GM23248 (cell line): ENCODE measurements around the gene TLK1. TPM values are rescaled to one million over a fixed set of nuclear protein-coding genes. Genes with fewer than 3 reads are reported as not detected.

Experiments
- DNase-seq: peaks from one replicate; pipeline ENCODE4 v3.0.0-alpha.2; 2015
- H2AFZ ChIP-seq: fragments of 200-600 bp; sonication (generic); 2 replicates; pipeline ENCODE4 v1.6.1; 2016; ENCODE audit warnings: antibody characterized with exemption
- H3F3A ChIP-seq: fragments of 200-600 bp; sonication (generic); 2 replicates; pipeline ENCODE4 v1.6.1; 2016; ENCODE audit warnings: mild to moderate bottlenecking, antibody characterized with exemption, mixed run types; ENCODE audit not compliant: insufficient read depth
- H3K27ac ChIP-seq: fragments of 200-600 bp; sonication (generic); 2 replicates; pipeline ENCODE4 v1.5.1; 2016; ENCODE audit warnings: mild to moderate bottlenecking
- H3K27me3 ChIP-seq: fragments of 200-600 bp; sonication (generic); replicated peaks from 2 replicates; pipeline ENCODE4 v1.6.1; 2016; ENCODE audit warnings: mild to moderate bottlenecking; ENCODE audit not compliant: insufficient read depth
- H3K36me3 ChIP-seq: fragments of 200-600 bp; sonication (generic); 2 replicates; pipeline ENCODE4 v1.6.1; 2016; ENCODE audit warnings: low read depth, mild to moderate bottlenecking
- H3K4me1 ChIP-seq: fragments of 200-600 bp; sonication (generic); 2 replicates; pipeline ENCODE4 v1.6.1; 2016; ENCODE audit warnings: mild to moderate bottlenecking; ENCODE audit not compliant: insufficient read depth
- H3K4me2 ChIP-seq: fragments of 200-600 bp; sonication (generic); one replicate; pipeline ENCODE4 v1.6.1; 2016; ENCODE audit warnings: mild to moderate bottlenecking; ENCODE audit not compliant: unreplicated experiment
- H3K4me3 ChIP-seq: fragments of 200-600 bp; sonication (generic); 2 replicates; pipeline ENCODE4 v1.5.1; 2016; ENCODE audit warnings: mild to moderate bottlenecking
- H3K79me2 ChIP-seq: fragments of 200-600 bp; sonication (generic); 2 replicates; pipeline ENCODE4 v1.6.1; 2016; ENCODE audit warnings: mild to moderate bottlenecking; ENCODE audit not compliant: insufficient read depth
- H3K9ac ChIP-seq: fragments of 200-600 bp; sonication (generic); 2 replicates; pipeline ENCODE4 v1.6.1; 2016; ENCODE audit warnings: mild to moderate bottlenecking
- H3K9me2 ChIP-seq: fragments of 200-600 bp; sonication (generic); 2 replicates; pipeline ENCODE4 v1.6.1; 2016; ENCODE audit warnings: mixed run types, mild to moderate bottlenecking, moderate library complexity; ENCODE audit not compliant: insufficient read depth
- H3K9me3 ChIP-seq: fragments of 200-600 bp; sonication (generic); one replicate; pipeline ENCODE4 v1.6.1; 2017; ENCODE audit warnings: low read depth
- H4K20me1 ChIP-seq: fragments of 200-600 bp; sonication (generic); 2 replicates; pipeline ENCODE4 v1.6.0; 2016; ENCODE audit not compliant: insufficient read depth
- EZH2 ChIP-seq: fragments of 200-600 bp; sonication (generic); IDR thresholded peaks from 2 replicates; pipeline ENCODE4 v1.6.1; 2018; ENCODE audit warnings: antibody characterized with exemption, mild to moderate bottlenecking; ENCODE audit not compliant: insufficient read depth, poor library complexity, severe bottlenecking
- EZH2phosphoT487 ChIP-seq: fragments of 200-600 bp; sonication (generic); IDR thresholded peaks from 2 replicates; pipeline ENCODE4 v1.6.1; 2018; ENCODE audit warnings: antibody characterized with exemption, moderate library complexity, mild to moderate bottlenecking, low read depth; ENCODE audit not compliant: insufficient read depth
- WGBS, 2 experiments: methylation state at CpG; one replicate each; pipeline ENCODE4 v1.1.6; 2015 to 2017; ENCODE audit warnings: low lambda C conversion rate in 2 of 2, low coverage in 1 of 2; ENCODE audit errors: missing lambda C conversion rate in 2 of 2; 5-methylcytosine and 5-hydroxymethylcytosine counted together
- in situ Hi-C: fragments of 300-500 bp; cut with MboI; formaldehyde crosslinking; loops from 2 replicates; pipeline ENCODE4 v1.15.0; 2020
- polyA plus RNA-seq: library from polyadenylated mRNA; unstranded; fragments of >200 nt; fragmentation: Nextera tagmentation; extraction: Ambion mirVana; gene quantifications from 2 replicates; pipeline ENCODE4 v1.2.1, GENCODE V29; 2016
- total RNA-seq: library from RNA; depleted of rRNA; stranded (reverse); fragments of >200 nt; shearing (Covaris generic); gene quantifications from 2 replicates; pipeline ENCODE4 v1.2.3, GENCODE V29; 2014

TLK1 gene
- total and polyA plus RNA-seq, 2 experiments from 2014 or later: 9.6 to 25.6 TPM

DNA sequence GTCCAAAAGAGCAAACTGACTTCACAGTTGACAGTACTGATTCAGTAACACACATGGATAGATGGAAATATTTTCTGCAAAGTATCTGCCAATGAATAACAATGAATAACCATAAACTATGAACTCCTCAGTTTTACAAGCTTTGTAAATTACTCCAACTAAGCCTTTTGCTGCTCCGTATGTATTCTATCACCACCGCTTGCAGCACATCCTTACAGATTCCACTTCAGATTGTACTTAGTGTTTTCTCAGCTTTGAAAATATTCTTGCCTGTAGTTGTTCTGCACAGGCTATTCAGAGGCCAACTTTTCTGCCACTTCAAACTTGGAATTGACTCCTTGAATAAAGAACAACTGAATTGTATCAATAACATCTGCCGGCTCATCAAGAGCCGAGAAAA lies 36.2 kb downstream of the TLK1 start:
- 25 to 28% methylated on average over 4 of the region's 4 CpGs for WGBS, 2 experiments
- no peaks in the 10 kb centered on the region for H3F3A ChIP-seq
- peaks cover 7% of the 10 kb centered on the region; the same call in 1 of the 2 replicates for H4K20me1 ChIP-seq
- H3K4me1 ChIP-seq: no peaks in the 10 kb centered on the region
- no peaks in the 10 kb centered on the region for H3K9me3 ChIP-seq
- no peak overlapping the region for H3K9ac ChIP-seq
- no peaks in the 10 kb centered on the region for H3K9me2 ChIP-seq
- H3K27me3 ChIP-seq: no peaks in the 10 kb centered on the region
- H3K36me3 ChIP-seq: no peaks in the 10 kb centered on the region
- DNase-seq: no peak
- no peak overlapping the region for H3K27ac ChIP-seq
- TF ChIP-seq EZH2 (no peak), EZH2phosphoT487 (no peak)
- no peak overlapping the region for H3K4me3 ChIP-seq
- peaks cover 100% of the 10 kb centered on the region for H3K79me2 ChIP-seq
- no peak overlapping the region for H3K4me2 ChIP-seq
- in situ Hi-C loops: no loop called here
- no peak overlapping the region for H2AFZ ChIP-seq

DNA sequence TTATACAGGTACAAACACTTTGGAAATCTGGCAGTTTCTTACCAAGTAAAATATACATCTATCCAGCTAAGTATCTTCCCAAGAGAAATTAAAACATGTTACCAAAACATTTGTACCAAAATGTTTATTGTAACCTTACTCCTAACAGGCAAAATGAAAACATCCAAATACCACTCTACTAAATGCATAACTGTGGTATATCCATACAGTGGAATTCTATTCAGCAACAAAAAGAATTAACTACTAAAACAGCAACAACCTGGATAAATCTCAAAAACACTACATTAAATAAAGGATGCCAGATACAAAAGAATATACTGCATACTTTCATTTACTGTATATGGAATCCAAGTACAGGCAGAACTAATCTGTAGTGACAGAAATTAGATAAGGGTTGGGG lies 51.1 kb downstream of the TLK1 start:
- in situ Hi-C loops: no loop called here
- Histone ChIP-seq H3K9me3 (no peaks in the 10 kb centered on the region), H3K36me3 (no peaks in the 10 kb centered on the region), H3K4me1 (no peaks in the 10 kb centered on the region), H4K20me1 (no peaks in the 10 kb centered on the region; the same call in 1 of the 2 replicates), H2AFZ (no peak overlapping the region), H3K27me3 (no peaks in the 10 kb centered on the region), H3K9me2 (no peaks in the 10 kb centered on the region), H3K27ac (no peak overlapping the region), H3F3A (peaks cover 6% of the 10 kb centered on the region; the same call in 1 of the 2 replicates), H3K4me3 (no peak overlapping the region), H3K9ac (no peak overlapping the region), H3K79me2 (peaks cover 100% of the 10 kb centered on the region), H3K4me2 (no peak overlapping the region)
- no peak for TF ChIP-seq EZH2
- no peak for DNase-seq

DNA sequence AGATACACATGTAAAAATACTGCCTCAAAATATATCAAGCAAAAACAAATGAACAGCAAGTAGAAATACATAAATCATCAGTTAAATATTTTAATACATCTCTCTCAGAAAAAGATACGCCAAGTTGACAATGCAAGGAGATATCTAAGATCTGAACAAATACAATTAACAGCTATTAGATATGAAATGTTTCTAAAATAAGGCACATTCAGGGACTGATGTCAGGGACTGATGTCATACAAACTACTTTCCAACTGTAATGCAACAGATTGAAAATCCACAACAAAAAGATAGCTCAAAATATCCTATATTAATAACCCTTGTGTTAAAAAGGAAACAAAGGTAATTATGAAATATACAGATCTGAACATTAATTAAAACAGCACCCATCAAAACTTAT lies 51.7 kb downstream of the TLK1 start:
- 97 to 100% methylated on average over 1 of the region's 1 CpG for WGBS, 2 experiments
- H3K79me2 ChIP-seq: peaks cover 100% of the 10 kb centered on the region
- no peak overlapping the region for H3K4me2 ChIP-seq

DNA sequence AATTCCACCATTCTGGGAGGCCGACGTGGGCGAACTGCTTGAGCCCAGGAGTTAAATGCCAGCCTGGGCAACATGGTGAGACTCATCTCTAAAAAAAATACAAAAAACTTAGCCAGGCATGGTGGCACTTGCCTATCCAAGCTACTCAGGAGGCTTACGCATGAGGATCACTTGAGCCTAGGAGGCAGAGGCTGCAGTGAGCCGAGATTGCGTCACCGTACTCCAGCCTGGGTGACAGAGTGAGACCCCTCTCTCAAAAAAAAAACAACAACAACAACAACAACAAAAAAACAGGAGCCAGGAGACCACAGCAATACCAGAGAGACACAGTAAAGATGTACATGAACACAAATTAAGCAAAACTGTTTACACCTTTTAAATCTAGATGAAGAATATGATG lies 52.9 kb downstream of the TLK1 start:
- Histone ChIP-seq H3F3A (peaks cover 6% of the 10 kb centered on the region; the same call in 1 of the 2 replicates), H3K9me2 (no peaks in the 10 kb centered on the region), H3K36me3 (no peaks in the 10 kb centered on the region), H3K27ac (no peak overlapping the region), H4K20me1 (no peaks in the 10 kb centered on the region; the same call in 1 of the 2 replicates), H3K79me2 (peaks cover 99% of the 10 kb centered on the region), H3K9ac (no peak overlapping the region), H2AFZ (no peak overlapping the region), H3K4me1 (no peaks in the 10 kb centered on the region), H3K4me2 (no peak overlapping the region), H3K4me3 (no peak overlapping the region), H3K27me3 (no peaks in the 10 kb centered on the region), H3K9me3 (no peaks in the 10 kb centered on the region)
- no peak for DNase-seq
- no peak for TF ChIP-seq EZH2phosphoT487
- TF ChIP-seq EZH2: no peak
- 95 to 96% methylated on average over 7 of the region's 7 CpGs for WGBS, 2 experiments
- in situ Hi-C loops: no loop called here

More for the DNA sequence above, 51.7 kb downstream of the TLK1 start:
- peaks cover 6% of the 10 kb centered on the region; the same call in 1 of the 2 replicates for H3F3A ChIP-seq
- no peak for TF ChIP-seq EZH2
- no peak for TF ChIP-seq EZH2phosphoT487
- in situ Hi-C loops: no loop called here
- H2AFZ ChIP-seq: no peak overlapping the region
- H3K4me1 ChIP-seq: no peaks in the 10 kb centered on the region
- no peaks in the 10 kb centered on the region for H3K9me2 ChIP-seq
- H3K4me3 ChIP-seq: no peak overlapping the region
- H3K9me3 ChIP-seq: no peaks in the 10 kb centered on the region
- H3K9ac ChIP-seq: no peak overlapping the region
- no peaks in the 10 kb centered on the region; the same call in 1 of the 2 replicates for H4K20me1 ChIP-seq
- DNase-seq: no peak
- no peaks in the 10 kb centered on the region for H3K36me3 ChIP-seq
- H3K27me3 ChIP-seq: no peaks in the 10 kb centered on the region
- H3K27ac ChIP-seq: no peak overlapping the region

DNA sequence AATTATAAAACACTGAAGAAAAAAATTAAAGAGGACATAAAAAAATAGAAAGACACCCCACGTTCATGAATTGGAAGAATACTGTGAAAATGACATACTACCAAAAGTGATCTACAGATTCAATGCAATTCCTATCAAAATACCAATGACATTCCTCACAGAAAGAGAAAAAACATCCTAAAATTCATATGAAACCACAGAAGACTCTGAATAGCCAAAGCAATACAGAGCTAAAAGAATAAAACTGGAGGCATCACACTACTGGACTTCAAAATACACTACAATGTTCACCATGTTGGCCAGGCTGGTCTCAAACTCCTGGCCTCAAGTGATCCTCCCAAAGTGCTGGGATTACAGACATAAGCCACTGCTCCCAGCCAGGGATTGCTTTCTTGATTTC lies 56.3 kb downstream of the TLK1 start:
- no peak for TF ChIP-seq EZH2
- DNase-seq: no peak
- in situ Hi-C loops: no loop called here
- Histone ChIP-seq H3K4me1 (no peaks in the 10 kb centered on the region), H4K20me1 (peaks cover 2% of the 10 kb centered on the region; the same call in 1 of the 2 replicates), H3K9me3 (no peaks in the 10 kb centered on the region), H3K27ac (no peak overlapping the region), H3K9me2 (no peaks in the 10 kb centered on the region), H2AFZ (no peak overlapping the region), H3K36me3 (peaks cover under 1% of the 10 kb centered on the region; the same call in 1 of the 2 replicates), H3K27me3 (no peaks in the 10 kb centered on the region), H3K79me2 (peaks cover 99% of the 10 kb centered on the region), H3K4me2 (no peak overlapping the region), H3K4me3 (no peak overlapping the region), H3K9ac (no peak overlapping the region), H3F3A (peaks cover 5% of the 10 kb centered on the region; the same call in 1 of the 2 replicates)
- 96 to 100% methylated on average over 1 of the region's 1 CpG for WGBS, 2 experiments
